Measurements from ENCODE around the gene RTL5.

Gene RTL5

GRCh38 chrX:72097098-72097497 is 34.6 kb downstream of the RTL5 start:
- Histone ChIP-seq H4K91ac (ENCODE audit: low read depth, low read length) (no peak overlapping the region), H2AFZ (ENCODE audit: insufficient read depth, low read length, poor library complexity) (no peak overlapping the region), H2BK5ac (ENCODE audit: low read depth, low read length, poor library complexity) (no peak overlapping the region), H3K36me3 (ENCODE audit: control insufficient read depth in 1 of 2, insufficient read depth in 2 of 2, low read length in 2 of 2) (no peaks in the 10 kb centered on the region), H3K4me1 (ENCODE audit: control insufficient read depth in 1 of 2, insufficient read depth in 2 of 2, low read length in 2 of 2) (peaks cover 7 to 10% of the 10 kb centered on the region in 2 experiments), H3K14ac (ENCODE audit: low read length) (no peak overlapping the region), H3K18ac (ENCODE audit: low read length) (no peak overlapping the region), H3K4me2 (ENCODE audit: low read length) (no peak overlapping the region), H2BK120ac (ENCODE audit: insufficient read depth, low read length, poor library complexity) (no peak overlapping the region), H3K23ac (ENCODE audit: low read length) (no peak overlapping the region), H3K27ac (ENCODE audit: low read depth, low read length) (no peak overlapping the region), H2AK5ac (ENCODE audit: low read length) (no peak overlapping the region), H3K27me3 (ENCODE audit: insufficient read depth, low read length) (no peaks in the 10 kb centered on the region), H3K4ac (ENCODE audit: low read depth, low read length) (no peak overlapping the region), H2BK12ac (ENCODE audit: low read length) (no peak overlapping the region), H3K9me3 (ENCODE audit: insufficient read depth, low read depth, low read length) (no peaks in the 10 kb centered on the region), H3K79me2 (ENCODE audit: control insufficient read depth, insufficient read depth, low read length, poor library complexity) (no peaks in the 10 kb centered on the region), H3K4me3 (ENCODE audit: low read depth, low read length) (no peak overlapping the region), H3K79me1 (ENCODE audit: low read length) (no peaks in the 10 kb centered on the region), H3K9ac (ENCODE audit: low read length) (no peak overlapping the region), H4K12ac (ENCODE audit: low read depth, low read length) (no peak overlapping the region), H4K8ac (ENCODE audit: low read depth, low read length) (no peak overlapping the region)
- DNase-seq, result no peak
- WGBS (ENCODE audit: extremely low coverage, insufficient coverage, insufficient read length), result no CpG with 5 or more reads among the region's 3 CpGs

- Histone ChIP-seq H3K4me1 (ENCODE audit: control insufficient read depth in 1 of 2, insufficient read depth in 2 of 2, low read length in 2 of 2) (no peaks in the 10 kb centered on the region), H3K4me3 (ENCODE audit: low read depth, low read length) (no peak overlapping the region), H3K14ac (ENCODE audit: low read length) (no peak overlapping the region), H3K27ac (ENCODE audit: low read depth, low read length) (no peak overlapping the region), H3K23ac (ENCODE audit: low read length) (no peak overlapping the region), H3K27me3 (ENCODE audit: insufficient read depth, low read length) (no peaks in the 10 kb centered on the region), H3K18ac (ENCODE audit: low read length) (no peak overlapping the region), H3K4ac (ENCODE audit: low read depth, low read length) (no peak overlapping the region), H3K9me3 (ENCODE audit: insufficient read depth, low read depth, low read length) (no peaks in the 10 kb centered on the region), H3K4me2 (ENCODE audit: low read length) (no peak overlapping the region), H4K8ac (ENCODE audit: low read depth, low read length) (no peak overlapping the region), H3K79me1 (ENCODE audit: low read length) (no peaks in the 10 kb centered on the region), H2AK5ac (ENCODE audit: low read length) (no peak overlapping the region), H2AFZ (ENCODE audit: insufficient read depth, low read length, poor library complexity) (no peak overlapping the region), H2BK120ac (ENCODE audit: insufficient read depth, low read length, poor library complexity) (no peak overlapping the region), H3K79me2 (ENCODE audit: control insufficient read depth, insufficient read depth, low read length, poor library complexity) (no peaks in the 10 kb centered on the region), H2BK12ac (ENCODE audit: low read length) (no peak overlapping the region), H4K91ac (ENCODE audit: low read depth, low read length) (no peak overlapping the region), H3K9ac (ENCODE audit: low read length) (no peak overlapping the region), H2BK5ac (ENCODE audit: low read depth, low read length, poor library complexity) (no peak overlapping the region), H4K12ac (ENCODE audit: low read depth, low read length) (no peak overlapping the region), H3K36me3 (ENCODE audit: control insufficient read depth in 1 of 2, insufficient read depth in 2 of 2, low read length in 2 of 2) (no peaks in the 10 kb centered on the region)
- DNase-seq, result no peak
- WGBS (ENCODE audit: extremely low coverage, insufficient coverage, insufficient read length), result no CpG with 5 or more reads among the region's 2 CpGs
These were observed 36.3 kb downstream of the RTL5 start for GRCh38 chrX:72095370-72095769.

GRCh38 chrX:72094894-72095293 is 36.8 kb downstream of the RTL5 start:
- no peak overlapping the region for H3K27ac ChIP-seq (ENCODE audit: low read depth, low read length)
- no peak overlapping the region for H3K9ac ChIP-seq (ENCODE audit: low read length)
- H3K14ac ChIP-seq (ENCODE audit: low read length), result no peak overlapping the region
- no peak overlapping the region for H4K91ac ChIP-seq (ENCODE audit: low read depth, low read length)
- H3K23ac ChIP-seq (ENCODE audit: low read length), result no peak overlapping the region
- H2AK5ac ChIP-seq (ENCODE audit: low read length), result no peak overlapping the region
- no peaks in the 10 kb centered on the region for H3K36me3 ChIP-seq (ENCODE audit: control insufficient read depth in 1 of 2, insufficient read depth in 2 of 2, low read length in 2 of 2)
- H3K79me2 ChIP-seq (ENCODE audit: control insufficient read depth, insufficient read depth, low read length, poor library complexity), result no peaks in the 10 kb centered on the region
- DNase-seq, result peak in 1 of 2 donors; percentile 8
- no peak overlapping the region for H3K18ac ChIP-seq (ENCODE audit: low read length)
- no peak overlapping the region for H2BK5ac ChIP-seq (ENCODE audit: low read depth, low read length, poor library complexity)
- no peak overlapping the region for H3K4me3 ChIP-seq (ENCODE audit: low read depth, low read length)
- H3K9me3 ChIP-seq (ENCODE audit: insufficient read depth, low read depth, low read length), result no peaks in the 10 kb centered on the region
- no peak overlapping the region for H4K8ac ChIP-seq (ENCODE audit: low read depth, low read length)
- H3K4me1 ChIP-seq (ENCODE audit: control insufficient read depth in 1 of 2, insufficient read depth in 2 of 2, low read length in 2 of 2), result no peaks in the 10 kb centered on the region
- H2AFZ ChIP-seq (ENCODE audit: insufficient read depth, low read length, poor library complexity), result no peak overlapping the region
- no peak overlapping the region for H3K4me2 ChIP-seq (ENCODE audit: low read length)
- no peaks in the 10 kb centered on the region for H3K79me1 ChIP-seq (ENCODE audit: low read length)
- H3K4ac ChIP-seq (ENCODE audit: low read depth, low read length), result no peak overlapping the region
- no peak overlapping the region for H4K12ac ChIP-seq (ENCODE audit: low read depth, low read length)
- no CpG with 5 or more reads among the region's 4 CpGs for WGBS (ENCODE audit: extremely low coverage, insufficient coverage, insufficient read length)
- H2BK120ac ChIP-seq (ENCODE audit: insufficient read depth, low read length, poor library complexity), result no peak overlapping the region
- no peak overlapping the region for H2BK12ac ChIP-seq (ENCODE audit: low read length)
- no peaks in the 10 kb centered on the region for H3K27me3 ChIP-seq (ENCODE audit: insufficient read depth, low read length)

GRCh38 chrX:72089254-72089653 is 42.5 kb downstream of the RTL5 start:
- no peak overlapping the region for H2BK5ac ChIP-seq (ENCODE audit: low read depth, low read length, poor library complexity)
- no CpG with 5 or more reads among the region's 3 CpGs for WGBS (ENCODE audit: extremely low coverage, insufficient coverage, insufficient read length)
- peaks cover 4% of the 10 kb centered on the region for H3K79me1 ChIP-seq (ENCODE audit: low read length)
- H3K36me3 ChIP-seq (ENCODE audit: control insufficient read depth in 1 of 2, insufficient read depth in 2 of 2, low read length in 2 of 2), result no peaks in the 10 kb centered on the region
- H3K4ac ChIP-seq (ENCODE audit: low read depth, low read length), result no peak overlapping the region
- H3K4me3 ChIP-seq (ENCODE audit: low read depth, low read length), result no peak overlapping the region
- H3K9ac ChIP-seq (ENCODE audit: low read length), result no peak overlapping the region
- H3K27me3 ChIP-seq (ENCODE audit: insufficient read depth, low read length), result no peaks in the 10 kb centered on the region
- no peak overlapping the region for H4K12ac ChIP-seq (ENCODE audit: low read depth, low read length)
- no peak overlapping the region for H4K91ac ChIP-seq (ENCODE audit: low read depth, low read length)
- no peak overlapping the region for H3K27ac ChIP-seq (ENCODE audit: low read depth, low read length)
- no peak overlapping the region for H2BK12ac ChIP-seq (ENCODE audit: low read length)
- H3K18ac ChIP-seq (ENCODE audit: low read length), result no peak overlapping the region
- no peak overlapping the region for H2AFZ ChIP-seq (ENCODE audit: insufficient read depth, low read length, poor library complexity)
- no peak for DNase-seq
- no peak overlapping the region for H4K8ac ChIP-seq (ENCODE audit: low read depth, low read length)
- no peak overlapping the region for H2AK5ac ChIP-seq (ENCODE audit: low read length)
- no peak overlapping the region for H3K4me2 ChIP-seq (ENCODE audit: low read length)
- peaks cover 3 to 4% of the 10 kb centered on the region in 2 experiments for H3K4me1 ChIP-seq (ENCODE audit: control insufficient read depth in 1 of 2, insufficient read depth in 2 of 2, low read length in 2 of 2)
- no peak overlapping the region for H3K23ac ChIP-seq (ENCODE audit: low read length)
- no peak overlapping the region for H2BK120ac ChIP-seq (ENCODE audit: insufficient read depth, low read length, poor library complexity)
- no peaks in the 10 kb centered on the region for H3K79me2 ChIP-seq (ENCODE audit: control insufficient read depth, insufficient read depth, low read length, poor library complexity)
- no peak overlapping the region for H3K14ac ChIP-seq (ENCODE audit: low read length)
- no peaks in the 10 kb centered on the region for H3K9me3 ChIP-seq (ENCODE audit: insufficient read depth, low read depth, low read length)

Data from trophoblast cell (in vitro differentiated cells and primary cell).